SK-N-DZ (cell line): ENCODE results near the gene MTCH1.
"Not testable (repeated sequence)": the region's sequence is repeated elsewhere in the genome, so short reads cannot be mapped to it uniquely, and the experiment has no call there.

ENCODE experiments used
- DNase-seq: peaks from one replicate; pipeline ENCODE4 v3.0.0-alpha.2; 2015; ENCODE audit warnings: low spot score

The MTCH1 gene

GRCh38 chr6:36998723-36999038 lies 12.7 kb upstream of the MTCH1 start:
- DNase-seq: no peak

- no peak for DNase-seq
Observed at GRCh38 chr6:36997811-36998722, 12.1 kb upstream of the MTCH1 start.

GRCh38 chr6:36990401-36990800 lies 4.4 kb upstream of the MTCH1 start:
- DNase-seq: not testable (repeated sequence)

GRCh38 chr6:36989264-36989663 lies 3.3 kb upstream of the MTCH1 start:
- DNase-seq: no peak

GRCh38 chr6:36986704-36987047 lies 680 bp upstream of the MTCH1 start:
- no peak for DNase-seq

GRCh38 chr6:36985417-36985807 lies 584 bp downstream of the MTCH1 start:
- no peak for DNase-seq

- no peak for DNase-seq
Observed at GRCh38 chr6:36984581-36985416, 1.2 kb downstream of the MTCH1 start.

- no peak for DNase-seq
Observed at GRCh38 chr6:36983538-36983937, 2.5 kb downstream of the MTCH1 start.

- DNase-seq: no peak
Observed at GRCh38 chr6:36980876-36981619, 4.9 kb downstream of the MTCH1 start.

GRCh38 chr6:36980129-36980528 lies 5.9 kb downstream of the MTCH1 start:
- DNase-seq: no peak

- no peak for DNase-seq
Observed at GRCh38 chr6:36979347-36979742, 6.7 kb downstream of the MTCH1 start.

- no peak for DNase-seq
Observed at GRCh38 chr6:36978421-36979346, 7.3 kb downstream of the MTCH1 start.

- DNase-seq: no peak
Observed at GRCh38 chr6:36977470-36977941, 8.5 kb downstream of the MTCH1 start.

GRCh38 chr6:36976931-36977330 lies 9.1 kb downstream of the MTCH1 start:
- DNase-seq: no peak

GRCh38 chr6:36976509-36976908 lies 9.5 kb downstream of the MTCH1 start:
- no peak for DNase-seq

- no peak for DNase-seq
Observed at GRCh38 chr6:36976007-36976264, 10.1 kb downstream of the MTCH1 start.

- DNase-seq: no peak
Observed at GRCh38 chr6:36975231-36976006, 10.6 kb downstream of the MTCH1 start.

GRCh38 chr6:36973647-36974046 lies 12.3 kb downstream of the MTCH1 start:
- DNase-seq: no peak

GRCh38 chr6:36973190-36973589 lies 12.8 kb downstream of the MTCH1 start:
- no peak for DNase-seq

GRCh38 chr6:36971921-36972673 lies 13.9 kb downstream of the MTCH1 start:
- no peak for DNase-seq
